Mesothelial cell of epicardium (in vitro differentiated cells): ENCODE results near the gene CYB5D1. TPM values are rescaled to one million over a fixed set of nuclear protein-coding genes. Genes with fewer than 3 reads are reported as not detected.
A peak's percentile ranks its signal among the peaks of the same experiment; 100 is the strongest.

Source experiments
- DNase-seq, 2 experiments: peaks; one replicate each; pipeline ENCODE4 v3.0.0; 2021; ENCODE audit warnings: low spot score in 2 of 2; ENCODE audit not compliant: unreplicated experiment in 2 of 2
- H3K27ac Mint-ChIP-seq: 2 replicates; pipeline ENCODE4 v1.8.0; 2021; ENCODE audit warnings: mixed read lengths
- H3K27me3 Mint-ChIP-seq: 2 replicates; pipeline ENCODE4 v1.8.0; 2021; ENCODE audit warnings: low read depth, mixed read lengths
- H3K36me3 Mint-ChIP-seq: 2 replicates; pipeline ENCODE4 v1.8.0; 2021; ENCODE audit warnings: mixed read lengths
- H3K4me1 Mint-ChIP-seq: 2 replicates; pipeline ENCODE4 v1.8.0; 2021; ENCODE audit warnings: mixed read lengths
- H3K4me3 Mint-ChIP-seq: 2 replicates; pipeline ENCODE4 v1.8.0; 2021; ENCODE audit warnings: mild to moderate bottlenecking, moderate library complexity, mixed read lengths
- H3K9me3 Mint-ChIP-seq: 2 replicates; pipeline ENCODE4 v1.8.0; 2021; ENCODE audit warnings: mixed read lengths
- total RNA-seq: library from RNA; stranded (reverse); gene quantifications from 3 replicates; pipeline ENCODE4 v1.2.1, GENCODE V29; 2021
- TF ChIP-seq, protein P1 (sequence below): fragments of 200-600 bp; sonication (generic); IDR thresholded peaks from one replicate; pipeline ENCODE4 v1.5.0; 2021; ENCODE audit warnings: antibody characterized with exemption; ENCODE audit not compliant: unreplicated experiment

The CYB5D1 gene
- total RNA-seq, 1 donor from 2014 or later, result 13.0 TPM

DNA sequence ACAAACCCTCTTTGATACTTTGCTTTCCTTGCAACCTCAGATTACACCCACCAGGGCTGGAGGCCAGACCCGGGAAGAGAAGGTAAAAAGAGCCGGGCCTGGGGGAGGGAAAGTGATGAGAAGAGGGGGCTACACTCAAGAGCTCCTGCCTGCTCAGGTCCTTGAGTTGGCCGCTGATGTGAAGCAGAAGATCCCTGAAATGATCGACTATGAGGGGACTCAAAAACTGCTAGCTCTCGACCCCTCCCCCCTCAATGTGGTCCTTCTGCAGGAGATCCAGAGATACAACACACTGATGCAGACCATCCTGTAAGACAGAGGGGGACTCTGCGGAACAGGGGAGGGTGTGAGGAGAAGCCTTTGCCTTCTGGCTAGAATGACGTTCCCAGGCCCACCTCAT is 26.6 kb upstream of the CYB5D1 start:
- Mint-ChIP-seq H3K36me3 (no peaks in the 10 kb centered on the region), H3K4me3 (no peak overlapping the region), H3K4me1 (peaks cover 12% of the 10 kb centered on the region), H3K9me3 (no peaks in the 10 kb centered on the region), H3K27me3 (peaks cover 25% of the 10 kb centered on the region), H3K27ac (no peak overlapping the region)
- DNase-seq, result no peak
- TF ChIP-seq, protein P1, sequence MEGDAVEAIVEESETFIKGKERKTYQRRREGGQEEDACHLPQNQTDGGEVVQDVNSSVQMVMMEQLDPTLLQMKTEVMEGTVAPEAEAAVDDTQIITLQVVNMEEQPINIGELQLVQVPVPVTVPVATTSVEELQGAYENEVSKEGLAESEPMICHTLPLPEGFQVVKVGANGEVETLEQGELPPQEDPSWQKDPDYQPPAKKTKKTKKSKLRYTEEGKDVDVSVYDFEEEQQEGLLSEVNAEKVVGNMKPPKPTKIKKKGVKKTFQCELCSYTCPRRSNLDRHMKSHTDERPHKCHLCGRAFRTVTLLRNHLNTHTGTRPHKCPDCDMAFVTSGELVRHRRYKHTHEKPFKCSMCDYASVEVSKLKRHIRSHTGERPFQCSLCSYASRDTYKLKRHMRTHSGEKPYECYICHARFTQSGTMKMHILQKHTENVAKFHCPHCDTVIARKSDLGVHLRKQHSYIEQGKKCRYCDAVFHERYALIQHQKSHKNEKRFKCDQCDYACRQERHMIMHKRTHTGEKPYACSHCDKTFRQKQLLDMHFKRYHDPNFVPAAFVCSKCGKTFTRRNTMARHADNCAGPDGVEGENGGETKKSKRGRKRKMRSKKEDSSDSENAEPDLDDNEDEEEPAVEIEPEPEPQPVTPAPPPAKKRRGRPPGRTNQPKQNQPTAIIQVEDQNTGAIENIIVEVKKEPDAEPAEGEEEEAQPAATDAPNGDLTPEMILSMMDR, result no peak

DNA sequence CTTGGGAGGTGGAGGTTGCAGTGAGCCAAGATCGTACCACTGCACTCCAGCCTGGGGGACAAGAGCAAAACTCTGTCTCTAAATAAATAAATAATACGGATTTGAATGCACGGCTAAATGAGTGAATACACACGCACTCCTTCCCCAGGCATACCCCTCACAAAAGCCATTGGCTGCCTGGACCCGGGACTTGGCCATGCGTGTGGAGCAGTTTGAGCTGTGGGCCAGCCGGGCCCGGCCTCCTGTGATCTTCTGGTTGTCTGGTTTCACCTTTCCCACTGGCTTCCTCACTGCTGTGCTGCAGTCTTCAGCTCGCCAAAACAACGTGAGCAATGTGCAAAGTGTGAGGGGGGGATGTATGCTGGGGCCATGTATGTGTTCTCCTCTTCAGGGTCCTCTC is 25.4 kb upstream of the CYB5D1 start:
- TF ChIP-seq, protein P1, result no peak
- peak overlapping the region; percentile 13 for H3K4me3 Mint-ChIP-seq
- H3K4me1 Mint-ChIP-seq, result peaks cover 21% of the 10 kb centered on the region
- DNase-seq, result no peak
- no peak overlapping the region for H3K27ac Mint-ChIP-seq
- no peaks in the 10 kb centered on the region for H3K36me3 Mint-ChIP-seq
- H3K9me3 Mint-ChIP-seq, result no peaks in the 10 kb centered on the region
- peaks cover 25% of the 10 kb centered on the region for H3K27me3 Mint-ChIP-seq

DNA sequence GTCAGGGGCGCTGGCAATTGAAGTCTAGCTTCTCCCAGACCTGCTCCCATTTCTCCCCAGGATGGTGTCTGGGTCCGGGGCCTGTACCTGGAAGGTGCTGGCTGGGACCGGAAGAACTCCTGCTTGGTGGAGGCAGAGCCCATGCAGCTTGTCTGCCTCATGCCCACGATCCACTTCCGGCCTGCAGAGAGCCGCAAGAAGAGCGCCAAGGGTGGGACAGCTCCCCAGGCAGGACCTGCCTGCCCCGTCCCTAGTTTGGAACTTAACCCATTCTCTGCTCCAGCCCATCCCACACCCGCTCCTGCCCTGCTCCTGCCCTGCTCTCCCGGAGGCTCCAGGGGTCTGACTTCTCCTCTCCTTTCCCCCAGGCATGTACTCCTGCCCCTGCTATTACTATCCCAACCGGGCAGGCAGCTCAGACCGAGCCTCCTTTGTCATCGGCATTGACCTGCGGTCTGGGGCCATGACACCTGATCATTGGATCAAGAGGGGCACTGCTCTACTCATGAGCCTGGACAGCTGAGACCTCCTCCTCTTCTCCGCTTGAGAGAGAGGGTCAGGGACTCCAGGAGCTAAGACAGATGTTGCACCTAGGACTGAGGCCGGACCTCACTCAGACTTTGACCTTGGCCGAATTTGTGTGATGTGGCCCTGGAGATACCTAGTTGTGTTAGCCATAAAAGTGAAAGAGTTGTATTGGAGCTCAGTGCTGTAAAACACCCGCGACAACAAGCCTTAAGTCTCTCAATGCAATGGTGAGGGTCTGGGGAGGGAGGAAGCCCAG is 24.6 kb upstream of the CYB5D1 start:
- no peaks in the 10 kb centered on the region for H3K36me3 Mint-ChIP-seq
- H3K4me1 Mint-ChIP-seq, result peaks cover 25% of the 10 kb centered on the region
- H3K27me3 Mint-ChIP-seq, result peaks cover 22% of the 10 kb centered on the region
- no peak for DNase-seq
- H3K4me3 Mint-ChIP-seq, result peak overlapping the region; percentile 94
- TF ChIP-seq, protein P1, result no peak
- no peaks in the 10 kb centered on the region for H3K9me3 Mint-ChIP-seq
- no peak overlapping the region for H3K27ac Mint-ChIP-seq

DNA sequence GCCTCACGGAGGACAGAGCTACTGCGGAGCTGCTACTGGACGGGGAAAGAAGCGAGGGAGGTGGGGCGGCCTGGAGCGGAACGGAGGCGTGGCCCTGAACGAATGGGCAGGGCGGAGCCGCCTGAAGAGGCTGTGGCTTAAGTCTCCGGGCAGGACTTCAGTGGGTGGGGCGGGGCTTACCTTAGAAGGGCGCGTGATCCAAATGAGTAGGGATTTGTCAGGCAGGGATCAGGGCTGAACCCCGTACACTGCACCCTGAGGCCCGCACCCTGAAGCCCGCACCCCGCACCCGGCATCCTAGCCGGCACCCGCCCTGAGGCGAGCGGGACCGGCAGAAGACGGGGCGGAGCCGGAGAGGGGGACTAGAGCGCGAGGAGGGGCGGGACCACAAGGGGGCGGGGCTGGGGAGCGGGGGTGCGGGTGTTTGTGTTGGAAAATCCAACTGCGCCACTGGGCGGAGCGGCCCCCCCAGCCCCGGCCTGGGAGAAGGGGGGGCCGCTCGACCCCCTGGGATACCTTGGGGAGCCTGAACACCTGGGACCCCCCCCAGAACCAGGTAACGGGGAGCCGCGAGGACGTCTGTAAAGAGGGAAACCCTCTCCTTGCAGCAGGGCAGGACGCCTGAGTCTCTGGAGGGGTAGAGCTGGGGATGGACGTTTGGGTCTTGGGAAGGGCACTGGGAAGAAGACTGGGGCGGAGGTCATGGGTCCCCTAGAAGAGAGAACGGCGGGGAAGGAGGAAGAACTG is 23.8 kb upstream of the CYB5D1 start, which contains the start of gene KDM6B:
Gene KDM6B, plus strand, starts transcription at position 423 of the 747 bp plus-strand sequence. CDS start 11,338 bp downstream, outside the sequence.
- peak; percentile 82 to 90 for DNase-seq
- Mint-ChIP-seq H3K4me1 (peaks cover 31% of the 10 kb centered on the region), H3K36me3 (no peaks in the 10 kb centered on the region), H3K4me3 (peak within 1 kb of the TSS; percentile 94), H3K27me3 (peaks cover 22% of the 10 kb centered on the region), H3K9me3 (no peaks in the 10 kb centered on the region), H3K27ac (peak within 1 kb of the TSS; percentile 100)
- TF ChIP-seq, protein P1, result no peak

DNA sequence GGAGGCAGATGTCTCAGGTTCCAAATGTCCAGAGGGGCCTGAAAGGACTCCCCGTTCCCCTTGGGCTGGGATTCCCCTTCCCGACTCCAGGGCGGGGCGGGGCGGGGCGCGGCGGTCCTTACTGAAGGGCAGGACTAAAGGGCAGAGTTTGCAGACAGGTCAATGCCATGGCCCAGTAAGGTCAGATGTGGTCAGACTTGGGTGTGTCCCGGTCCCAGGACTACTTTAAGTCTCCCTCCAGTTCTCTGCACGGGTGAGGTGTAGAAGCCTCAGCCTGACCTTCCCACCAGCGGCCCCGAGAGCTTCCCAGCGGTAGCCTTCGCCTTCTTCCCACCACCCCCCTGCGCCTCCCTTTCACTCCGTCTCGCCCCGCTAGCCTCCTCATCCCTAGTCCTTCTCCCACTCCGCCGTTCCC is 23.3 kb upstream of the CYB5D1 start:
- Mint-ChIP-seq H3K27ac (peak overlapping the region; percentile 100), H3K27me3 (peaks cover 19% of the 10 kb centered on the region), H3K36me3 (no peaks in the 10 kb centered on the region), H3K4me3 (peak overlapping the region; percentile 94), H3K4me1 (peaks cover 36% of the 10 kb centered on the region), H3K9me3 (no peaks in the 10 kb centered on the region)
- TF ChIP-seq, protein P1, result no peak
- DNase-seq, result no peak
